Measurements from ENCODE around the gene GPRC5B.

GPRC5B gene

GRCh38 chr16:19871721-19872120, 12.9 kb downstream of the GPRC5B start:
- no peak for DNase-seq

GRCh38 chr16:19868421-19868820, 16.2 kb downstream of the GPRC5B start:
- no peak for DNase-seq

- DNase-seq, result no peak
These were observed 20.1 kb downstream of the GPRC5B start for GRCh38 chr16:19864566-19864965.

DNA sequence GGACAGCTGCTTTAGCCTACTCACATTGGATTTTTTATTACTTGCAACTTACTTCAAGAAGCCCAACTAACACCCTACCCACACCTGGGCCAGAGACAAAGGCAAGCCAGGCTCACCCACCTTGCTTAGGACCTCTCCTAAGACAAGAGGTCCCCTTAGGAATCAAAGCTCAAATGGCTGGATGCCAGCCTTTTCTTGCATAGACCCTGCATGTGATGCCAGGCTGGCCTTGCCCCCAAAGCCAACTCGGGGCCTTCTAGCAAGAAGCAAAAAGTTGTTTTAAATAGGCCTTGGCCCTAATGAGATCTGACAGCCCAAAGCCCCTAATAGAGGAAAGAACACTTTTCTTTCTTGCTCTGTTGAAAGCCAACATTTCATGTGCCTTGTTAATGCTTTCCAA, 20.7 kb downstream of the GPRC5B start:
- DNase-seq, result no peak

DNA sequence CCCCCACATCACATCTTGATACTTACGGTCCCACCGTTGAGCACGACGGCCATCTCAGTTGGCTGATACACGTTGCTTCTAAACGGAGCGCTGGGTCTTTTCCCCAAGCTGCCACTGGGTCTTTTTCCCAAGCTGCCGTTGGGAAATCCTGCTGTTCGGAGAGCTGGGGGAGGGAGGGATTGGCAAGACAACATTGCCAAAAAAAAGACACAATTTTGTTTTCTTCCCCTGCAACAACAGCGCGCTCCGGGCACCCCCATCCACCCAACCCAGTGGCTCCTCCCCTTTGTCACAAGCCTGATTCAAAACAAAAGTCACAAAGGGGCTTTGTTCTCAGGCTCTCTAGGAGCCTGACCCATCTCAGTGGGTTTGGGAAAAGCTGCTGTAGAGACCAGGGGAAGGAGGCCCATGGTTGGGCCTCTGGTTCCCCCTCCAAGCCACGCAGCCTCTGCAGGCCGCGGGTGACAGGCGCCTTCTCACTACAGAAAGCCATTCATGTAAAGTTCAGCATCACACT, 22.8 kb downstream of the GPRC5B start:
- DNase-seq, result no peak

- no peak for DNase-seq
These were observed 23.5 kb downstream of the GPRC5B start for GRCh38 chr16:19861133-19861532.

DNA sequence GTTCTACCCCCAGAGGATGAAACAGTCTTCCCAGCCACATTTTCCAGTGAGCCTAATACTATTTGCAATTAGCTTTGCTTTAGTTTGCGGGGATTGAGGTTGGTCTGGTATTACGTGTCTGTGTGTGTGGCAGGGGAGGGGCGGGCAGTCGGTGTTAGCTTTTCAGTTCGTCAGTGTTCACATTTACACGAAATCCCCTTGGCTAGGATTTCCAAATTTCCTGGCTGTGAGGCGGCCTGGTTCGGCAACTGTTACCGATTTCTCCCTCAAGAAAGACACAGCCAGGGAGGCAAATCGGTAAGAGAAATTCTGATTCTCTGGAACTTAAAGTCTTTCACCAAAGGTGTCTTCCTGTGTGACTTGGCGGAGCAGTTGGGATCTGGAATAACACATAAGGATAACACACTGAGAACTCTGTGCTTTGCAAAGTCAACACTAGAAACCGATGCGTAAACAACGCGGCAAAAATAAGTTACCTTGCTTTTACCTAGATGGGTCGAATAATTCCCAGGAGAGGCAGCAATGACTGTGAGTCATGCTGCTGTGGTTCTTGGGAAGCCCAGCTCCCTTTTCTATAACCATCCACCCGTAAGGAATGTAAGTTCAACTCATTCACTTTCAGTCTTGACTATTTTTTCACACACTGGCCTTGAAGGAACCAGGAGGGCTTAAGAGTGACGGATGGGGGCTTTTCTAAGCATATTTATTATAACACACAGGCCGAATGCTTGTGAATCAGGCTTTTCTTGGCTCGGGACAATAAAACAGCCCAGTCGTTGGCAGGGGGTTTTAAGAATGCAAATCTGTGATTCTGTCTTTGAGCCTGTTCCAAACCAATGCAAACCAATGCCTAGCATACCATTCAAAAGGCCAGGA, 24.2 kb downstream of the GPRC5B start:
- DNase-seq, result no peak

- no peak for DNase-seq
These were observed 25.0 kb downstream of the GPRC5B start for GRCh38 chr16:19859603-19860002.

- DNase-seq, result no peak
These were observed 25.5 kb downstream of the GPRC5B start for GRCh38 chr16:19859166-19859565.

DNA sequence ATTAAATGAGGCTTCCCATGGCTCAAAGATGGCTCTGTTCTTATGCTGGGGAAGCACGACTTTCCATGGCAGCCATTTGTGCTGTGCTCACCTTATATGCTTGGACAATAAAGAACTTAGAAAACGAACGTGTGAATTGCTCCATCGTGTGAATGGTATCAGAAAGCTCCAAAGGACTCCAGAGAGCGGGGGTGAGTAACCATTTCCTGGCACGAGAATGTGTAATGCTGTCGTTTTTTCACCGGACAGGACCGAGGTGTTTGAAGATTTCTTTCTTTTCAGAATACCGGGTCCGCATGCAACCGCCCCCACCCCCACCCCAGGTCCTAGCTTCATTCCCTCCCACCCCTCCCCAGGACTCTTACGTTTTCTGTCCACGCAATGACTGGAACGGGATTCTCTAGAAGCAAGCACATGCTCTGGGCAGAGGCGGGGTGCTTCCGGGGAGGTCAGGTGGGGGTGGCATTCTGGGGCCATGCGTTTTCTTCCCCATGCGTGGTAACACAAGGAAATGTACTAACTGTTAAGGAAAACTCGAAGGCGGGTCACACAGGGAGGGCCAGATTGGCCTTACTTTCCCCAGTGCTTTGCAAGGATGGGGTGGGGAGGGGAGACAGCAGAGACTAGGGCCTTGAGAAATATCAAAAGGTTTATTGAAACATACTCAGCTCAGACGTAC, 26.2 kb downstream of the GPRC5B start:
- DNase-seq, result no peak

- no peak for DNase-seq
These were observed 26.9 kb downstream of the GPRC5B start for GRCh38 chr16:19857593-19858339.

GRCh38 chr16:19856120-19856519, 28.5 kb downstream of the GPRC5B start:
- no peak for DNase-seq

- no peak for DNase-seq
These were observed 30.1 kb downstream of the GPRC5B start for GRCh38 chr16:19854543-19854876.

- DNase-seq, result no peak
These were observed 30.7 kb downstream of the GPRC5B start for GRCh38 chr16:19853742-19854542.

GRCh38 chr16:19853132-19853741, 31.4 kb downstream of the GPRC5B start:
- no peak for DNase-seq

- no peak for DNase-seq
These were observed 33.2 kb downstream of the GPRC5B start for GRCh38 chr16:19851476-19851875.

GRCh38 chr16:19850131-19850817, 34.4 kb downstream of the GPRC5B start:
- DNase-seq, result no peak

DNA sequence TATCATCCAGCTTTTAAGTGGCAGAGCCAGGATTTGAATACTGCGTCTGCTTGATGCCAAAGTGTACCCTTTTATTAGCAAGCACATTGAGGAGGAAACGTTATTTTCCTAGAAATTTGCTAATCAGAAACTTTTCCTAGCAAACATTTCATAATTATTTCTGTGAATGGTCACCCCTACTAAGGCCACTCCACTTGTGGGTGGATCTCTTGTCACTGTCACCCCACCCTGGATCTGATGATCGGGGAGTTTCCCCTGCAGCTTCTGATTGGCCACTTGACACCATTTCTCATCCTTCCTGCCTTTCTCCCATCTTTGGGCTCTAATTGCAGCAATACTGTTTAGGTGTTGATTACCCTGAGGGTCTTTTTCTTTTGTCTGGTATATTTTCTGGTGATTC, 35.9 kb downstream of the GPRC5B start:
- no peak for DNase-seq

DNA sequence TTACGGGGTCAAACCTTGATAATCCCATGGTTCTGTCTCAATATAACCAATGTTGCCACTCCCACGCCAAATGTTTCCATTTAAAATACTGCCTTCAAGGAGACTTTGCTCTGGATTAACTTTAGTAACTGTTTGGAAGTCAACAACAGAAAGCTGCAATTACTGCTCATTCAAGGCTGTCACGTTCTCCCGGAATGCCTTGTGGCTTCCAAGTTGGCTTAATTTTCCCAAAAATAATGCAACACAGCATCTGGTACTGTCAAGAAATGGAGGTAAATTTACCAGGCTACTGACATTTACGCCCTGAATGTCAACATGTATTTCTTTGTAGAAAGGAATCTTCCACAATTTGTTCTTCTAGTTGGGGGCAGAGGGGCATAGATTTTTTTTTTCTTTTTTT, 38.2 kb downstream of the GPRC5B start:
- no peak for DNase-seq

DNA sequence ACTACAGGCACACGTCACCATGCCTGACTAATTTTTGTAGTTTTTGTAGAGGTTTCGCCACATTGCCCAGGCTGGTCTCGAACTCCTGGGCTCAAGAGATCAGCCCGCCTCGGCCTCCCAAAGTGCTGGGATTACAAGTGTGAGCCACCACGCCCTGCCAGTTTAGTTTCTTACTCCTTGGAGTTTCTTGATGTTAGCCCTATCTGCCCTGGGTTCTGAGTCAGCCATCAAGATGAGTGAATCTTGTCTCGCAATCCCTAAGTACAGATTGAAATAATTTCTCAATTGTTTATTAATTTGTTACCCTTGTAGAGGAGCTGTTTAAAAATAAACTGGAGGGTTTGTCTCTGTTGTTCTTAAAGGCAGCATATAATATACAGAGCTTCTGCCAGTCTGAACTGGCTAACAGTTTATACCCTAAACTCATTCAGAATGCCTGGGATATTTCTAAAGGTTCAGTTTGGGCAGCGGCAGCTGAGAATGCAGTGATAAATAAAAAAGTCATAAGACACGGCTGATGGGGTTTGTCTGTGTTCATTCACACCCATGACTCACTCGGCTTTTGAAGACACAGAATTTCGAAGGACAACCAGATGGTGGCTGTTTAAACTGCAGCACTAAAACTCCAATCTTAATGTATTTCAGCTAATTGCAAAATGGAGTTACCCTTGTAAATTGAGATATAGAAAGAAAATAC, 39.6 kb downstream of the GPRC5B start:
- no peak for DNase-seq

- DNase-seq, result no peak
These were observed 41.3 kb downstream of the GPRC5B start for GRCh38 chr16:19843371-19843770.
